8988T (cell line): ENCODE measurements around the gene GGT6.

ENCODE experiments used
- DNase-seq: peaks from one replicate; pipeline ENCODE4 v3.0.0; 2011

The GGT6 gene

GRCh38 chr17:4519361-4519788, 41.0 kb downstream of the GGT6 start:
- no peak for DNase-seq

GRCh38 chr17:4518901-4519300, 41.5 kb downstream of the GGT6 start:
- DNase-seq = no peak

GRCh38 chr17:4516735-4517134, 43.6 kb downstream of the GGT6 start:
- no peak for DNase-seq

GRCh38 chr17:4515501-4515900, 44.9 kb downstream of the GGT6 start:
- DNase-seq = no peak

- no peak for DNase-seq
Observed at GRCh38 chr17:4514779-4515178, 45.6 kb downstream of the GGT6 start.

- DNase-seq = no peak
Observed at GRCh38 chr17:4514206-4514605, 46.2 kb downstream of the GGT6 start.

GRCh38 chr17:4513113-4514032, 47.0 kb downstream of the GGT6 start:
- DNase-seq = no peak

GRCh38 chr17:4512156-4513112, 47.9 kb downstream of the GGT6 start:
- DNase-seq = no peak

GRCh38 chr17:4511199-4511932, 49.0 kb downstream of the GGT6 start:
- no peak for DNase-seq

- no peak for DNase-seq
Observed at GRCh38 chr17:4510618-4510941, 49.8 kb downstream of the GGT6 start.

- no peak for DNase-seq
Observed at GRCh38 chr17:4509923-4510617, 50.3 kb downstream of the GGT6 start.

- DNase-seq = no peak
Observed at GRCh38 chr17:4509401-4509800, 51.0 kb downstream of the GGT6 start.

- DNase-seq = no peak
Observed at GRCh38 chr17:4508207-4508606, 52.2 kb downstream of the GGT6 start.

- DNase-seq = no peak
Observed at GRCh38 chr17:4507361-4508111, 52.8 kb downstream of the GGT6 start.
